DMS114 treated with DMSO at 0.1 percent for 48 hours (cell line): ENCODE results near the gene ANKRD29.
"Not testable (repeated sequence)": the region's sequence is repeated elsewhere in the genome, so short reads cannot be mapped to it uniquely, and the experiment has no call there.

Source experiments
- DNase-seq: peaks from one replicate; lab custom pipeline; 2025; ENCODE audit not compliant: unreplicated experiment; lab: John Stamatoyannopoulos, UW

The ANKRD29 gene

DNA sequence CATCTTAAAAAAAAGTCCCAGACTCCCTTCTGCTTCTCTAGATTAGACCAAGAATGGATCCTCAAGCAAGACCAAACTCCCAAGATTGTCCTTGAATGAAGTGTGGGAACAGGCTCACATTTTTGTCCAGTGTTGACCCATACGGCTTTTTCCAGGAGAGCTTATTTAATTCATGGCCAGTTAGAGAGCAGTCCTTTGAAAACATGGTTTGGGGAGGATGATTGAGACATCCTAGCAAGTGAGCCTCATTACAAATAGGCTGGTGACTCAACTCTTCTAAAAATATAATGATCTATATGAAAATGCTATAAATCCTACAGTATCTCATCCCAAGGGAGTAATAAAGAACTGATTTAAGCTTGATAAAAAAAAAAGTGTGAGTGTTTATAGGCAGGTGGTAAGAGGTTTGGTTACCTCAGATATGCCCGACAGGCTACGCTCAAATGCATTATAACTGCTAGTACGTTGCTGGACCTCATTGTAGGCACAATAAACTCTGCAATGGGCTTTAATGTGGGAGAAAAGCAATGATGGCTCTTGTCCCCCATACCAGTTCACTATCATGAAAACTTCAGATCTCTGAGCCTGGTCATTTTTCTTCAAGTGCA lies 17.0 kb downstream of the ANKRD29 start:
- no peak for DNase-seq

DNA sequence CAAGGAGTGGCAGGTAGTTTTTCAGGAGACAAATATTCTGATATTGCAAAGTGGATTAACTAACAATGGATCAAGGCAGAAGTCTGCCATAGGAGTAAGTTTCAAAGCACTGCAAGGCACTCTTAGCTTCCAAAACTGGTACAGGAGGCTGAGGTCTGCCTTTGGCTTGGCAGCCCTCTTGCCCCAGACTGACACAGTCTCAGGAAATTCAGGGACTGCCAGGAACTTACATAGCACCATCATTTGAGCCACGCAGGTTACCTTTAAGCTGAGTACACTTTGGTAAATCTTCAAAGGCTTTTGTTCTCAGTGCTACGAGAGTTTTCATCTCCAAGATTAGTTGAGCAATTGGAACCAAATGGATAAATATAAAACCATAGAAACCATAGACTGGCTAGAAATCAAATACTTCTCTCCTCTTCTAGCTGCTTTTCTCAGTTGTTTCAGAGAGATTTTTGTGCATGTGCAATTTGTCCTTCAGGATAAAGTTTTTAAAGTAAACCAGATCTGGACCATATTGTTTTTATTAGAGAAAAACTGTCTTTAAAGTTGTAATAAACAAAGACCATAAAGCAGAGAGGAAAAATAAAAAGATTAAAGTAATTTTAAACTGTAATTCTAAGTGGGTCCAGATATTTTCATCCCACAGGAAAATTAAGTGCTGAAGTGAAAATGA lies 18.8 kb downstream of the ANKRD29 start:
- DNase-seq = no peak

DNA sequence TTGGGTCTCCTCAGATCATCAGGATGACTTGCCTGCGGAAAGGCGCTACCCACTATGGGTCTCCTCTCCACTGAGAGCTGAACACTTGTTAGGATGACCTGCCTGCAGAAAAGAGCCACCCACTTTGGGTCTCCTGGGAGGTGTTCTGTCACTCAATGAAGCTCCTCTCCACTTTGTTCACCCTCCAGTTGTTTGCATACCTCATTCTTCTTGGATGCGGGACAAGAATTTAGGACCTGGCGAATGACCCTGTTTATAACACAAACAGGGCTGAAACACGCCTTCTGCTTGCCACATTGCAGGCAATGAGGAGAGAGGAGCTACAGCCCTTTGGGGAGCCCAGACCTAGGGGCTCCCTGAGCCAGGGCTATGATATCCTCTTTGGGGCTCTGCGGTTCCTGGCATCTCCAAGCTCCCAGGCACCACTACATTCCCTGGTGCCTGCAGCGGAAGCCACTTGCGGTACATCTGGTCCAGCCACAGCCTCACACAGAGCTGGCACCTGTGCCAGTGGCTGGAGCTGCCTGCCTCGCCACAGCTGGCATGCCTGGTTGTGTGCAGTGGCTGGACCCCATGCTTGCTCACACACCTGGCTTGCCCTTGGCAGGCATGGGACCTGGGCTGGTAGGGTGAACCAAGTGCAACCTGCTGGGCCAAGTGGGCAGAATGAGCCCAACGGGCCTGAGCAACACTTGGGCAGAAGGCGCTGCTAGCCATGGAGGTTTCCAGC lies 20.6 kb downstream of the ANKRD29 start:
- no peak for DNase-seq

DNA sequence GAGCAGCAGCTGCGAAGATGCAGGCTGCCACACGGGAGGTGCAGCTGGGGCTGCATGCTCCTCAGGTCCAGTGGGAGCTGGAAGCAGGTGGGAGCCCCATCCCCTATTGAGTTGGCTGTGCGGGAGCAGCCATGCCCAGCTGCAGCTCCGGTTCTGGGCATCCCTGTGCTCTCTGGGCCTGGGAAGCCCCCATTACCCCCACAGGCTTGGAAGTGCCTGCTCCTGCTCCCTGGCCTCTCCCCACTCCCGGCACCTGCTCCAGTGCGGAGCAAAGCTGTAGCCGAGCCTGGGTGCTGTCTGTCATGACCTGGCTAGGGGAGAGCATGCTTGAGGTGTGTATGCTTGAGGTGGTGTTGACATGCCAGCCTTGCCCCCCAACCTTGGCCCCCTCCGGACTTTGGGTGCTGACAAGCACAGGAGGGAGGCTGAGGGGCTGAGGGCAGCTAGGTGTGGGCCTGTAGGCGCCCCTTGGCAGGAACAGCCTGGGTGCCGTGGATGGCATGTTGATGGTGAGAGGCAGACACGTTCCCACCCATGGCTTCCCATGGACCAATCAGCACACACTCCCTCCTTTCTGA lies 21.5 kb downstream of the ANKRD29 start:
- no peak for DNase-seq

DNA sequence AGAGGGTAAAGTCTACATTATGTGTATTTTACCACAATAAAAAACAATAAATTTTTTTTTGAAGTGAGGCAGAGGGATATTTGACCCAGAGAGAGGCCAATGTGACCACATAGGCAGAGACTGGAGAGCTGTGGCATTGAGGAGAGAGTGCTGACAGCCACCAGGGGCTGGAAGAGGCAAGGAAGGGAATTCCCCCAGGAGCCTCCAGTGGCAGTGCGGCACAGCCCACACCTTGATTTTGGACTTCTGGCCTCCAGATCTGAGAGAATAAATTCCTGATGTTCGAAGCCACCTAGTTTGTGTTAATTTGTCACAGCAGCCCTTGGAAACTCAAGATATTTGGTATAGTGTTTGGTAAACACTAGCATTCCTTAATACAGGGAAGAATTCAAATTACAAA lies 22.7 kb downstream of the ANKRD29 start:
- DNase-seq = no peak

DNA sequence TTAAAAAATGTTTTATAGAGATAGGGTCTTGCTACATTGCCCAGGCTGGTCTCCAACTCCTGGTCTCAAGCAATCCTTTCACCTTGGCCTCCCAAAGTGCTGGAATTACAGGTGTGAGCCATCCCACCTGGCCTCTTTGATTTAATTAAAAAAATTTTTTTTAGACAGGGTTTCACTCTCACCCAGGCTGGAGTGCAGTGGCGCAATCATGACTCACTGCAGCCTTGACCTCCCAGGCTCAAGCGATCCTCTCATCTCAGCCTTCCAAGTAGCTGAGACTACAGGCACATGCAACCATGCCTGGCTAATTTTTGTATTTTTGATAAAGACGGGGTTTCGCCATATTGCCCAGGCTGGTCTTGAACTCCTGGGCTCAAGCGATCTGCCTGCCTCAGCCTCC lies 26.3 kb downstream of the ANKRD29 start:
- not testable (repeated sequence) for DNase-seq

DNA sequence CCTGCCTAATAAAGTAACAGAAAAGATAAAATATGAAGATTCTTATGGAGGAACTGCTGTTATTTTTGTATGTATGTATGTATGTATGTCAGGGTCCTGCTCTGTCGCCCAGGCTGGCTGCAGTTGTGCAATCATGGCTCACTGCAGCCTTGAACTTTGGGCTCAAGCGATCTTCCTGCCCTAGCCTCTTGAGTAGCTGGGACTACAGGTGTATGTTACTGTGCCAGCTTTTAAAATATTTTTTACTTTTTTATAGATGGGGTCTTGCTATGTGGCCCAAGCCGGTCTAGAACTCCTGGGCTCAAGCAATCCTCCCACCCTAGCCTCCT lies 26.7 kb downstream of the ANKRD29 start:
- DNase-seq = no peak

DNA sequence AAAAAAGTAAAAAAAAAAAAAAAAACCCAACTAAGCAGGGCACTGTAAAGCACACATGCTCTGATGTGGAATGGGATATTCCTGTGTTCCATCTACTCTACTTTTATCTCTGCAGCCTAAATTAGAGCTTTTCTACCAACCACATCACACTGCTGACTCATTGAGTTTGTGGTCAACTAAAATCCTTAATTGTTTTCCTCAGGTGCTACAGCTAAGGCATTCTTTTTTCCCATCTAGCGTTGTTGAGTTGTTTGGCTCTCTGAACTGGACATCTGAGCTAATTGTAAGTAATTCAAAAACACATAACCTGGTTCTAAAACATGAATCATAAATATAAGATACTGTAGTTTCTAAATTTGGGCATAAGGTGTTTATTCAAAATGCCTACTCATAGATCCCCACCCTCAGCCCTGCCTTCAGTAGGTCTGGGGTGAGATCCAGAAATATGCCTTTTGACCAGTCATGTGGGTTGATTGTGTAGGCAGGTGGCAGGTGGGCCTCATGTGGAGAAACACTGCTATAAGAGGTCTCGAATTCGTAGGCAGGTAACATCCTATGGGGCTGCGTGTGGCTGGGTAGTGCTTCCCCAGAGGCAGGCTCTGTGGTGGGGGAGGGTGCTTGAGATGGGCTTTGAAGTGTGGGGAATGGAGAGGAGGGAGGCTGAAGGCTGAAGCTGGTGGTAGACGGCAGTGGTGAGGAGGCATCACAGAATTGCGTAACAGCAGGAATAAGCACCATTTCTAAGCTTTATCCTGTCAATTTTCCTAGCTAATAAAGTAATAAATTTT lies 27.2 kb downstream of the ANKRD29 start:
- no peak for DNase-seq

DNA sequence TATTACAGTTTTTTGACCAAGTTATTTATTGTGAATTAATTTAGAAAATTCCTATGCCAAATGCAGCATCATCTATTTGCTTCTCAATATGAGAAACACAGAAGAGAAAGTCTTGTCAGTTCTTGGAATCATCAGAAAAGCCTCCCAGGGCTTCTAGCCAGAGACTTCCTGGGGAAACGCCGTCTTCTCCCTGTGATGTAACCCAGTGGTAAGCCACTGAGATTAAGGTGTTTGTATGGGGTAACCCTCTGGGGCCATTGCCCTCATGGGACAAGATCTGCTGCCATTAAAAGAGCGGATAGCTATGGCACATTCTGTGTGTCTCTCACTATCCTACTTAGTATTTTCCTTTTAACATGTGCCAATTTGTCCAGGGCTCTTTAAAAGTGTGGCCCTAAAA lies 28.0 kb downstream of the ANKRD29 start:
- DNase-seq = no peak

DNA sequence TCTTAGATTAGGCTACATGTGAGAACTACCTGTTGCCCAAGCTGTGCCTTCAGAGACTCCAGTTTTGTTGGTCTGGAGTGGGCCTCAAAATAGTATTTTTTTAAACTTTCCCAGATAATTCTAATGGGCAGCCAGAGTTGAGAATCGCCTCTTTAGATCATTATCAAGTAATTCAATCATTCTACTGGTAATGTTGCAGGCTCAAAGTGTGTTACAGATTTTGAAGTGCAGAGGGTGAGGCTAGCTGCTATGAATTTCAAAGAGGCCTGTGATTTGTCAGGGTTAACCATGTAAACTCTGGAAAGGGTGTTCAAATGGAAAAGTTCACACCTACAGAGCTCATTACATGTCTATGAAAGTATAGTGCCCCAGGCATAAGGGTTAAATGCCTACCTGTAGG lies 30.1 kb downstream of the ANKRD29 start:
- no peak for DNase-seq

DNA sequence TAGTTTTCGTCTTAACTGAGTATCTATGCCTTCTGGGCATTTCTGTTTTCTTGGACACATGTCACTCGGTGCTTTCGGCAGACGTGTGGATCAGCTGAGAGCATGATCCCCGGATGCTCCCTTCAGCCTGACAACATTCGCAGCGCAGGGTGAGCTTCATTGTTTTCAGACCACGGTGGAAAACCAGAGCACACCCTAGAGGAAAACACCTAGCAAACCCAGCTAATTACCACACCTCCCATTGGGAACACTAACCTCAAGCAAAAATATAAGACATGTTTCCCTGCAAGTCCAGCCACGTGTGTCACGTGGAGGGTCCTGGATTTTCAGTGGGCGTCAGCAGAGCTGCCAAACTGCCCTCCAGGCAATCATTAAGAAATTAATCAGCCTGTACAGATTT lies 31.0 kb downstream of the ANKRD29 start:
- no peak for DNase-seq

DNA sequence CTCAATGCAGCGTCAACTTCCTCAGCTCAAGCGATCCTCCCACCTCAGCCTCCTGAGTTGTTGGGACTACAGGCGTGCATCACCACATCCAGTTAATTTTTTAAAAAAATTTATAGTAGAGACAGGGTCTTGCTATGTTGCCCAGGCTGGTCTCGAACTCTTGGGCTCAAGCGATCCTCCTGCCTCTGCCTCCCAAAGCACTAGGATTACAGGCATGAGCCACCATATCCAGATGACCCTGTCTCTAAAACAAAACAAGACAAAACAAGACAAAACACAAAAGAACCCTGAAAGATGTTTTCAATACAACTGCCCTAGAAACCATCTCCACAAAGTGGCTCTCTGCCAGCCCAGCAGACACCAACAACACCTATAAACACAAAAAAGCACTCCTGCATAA lies 31.4 kb downstream of the ANKRD29 start:
- DNase-seq = no peak

DNA sequence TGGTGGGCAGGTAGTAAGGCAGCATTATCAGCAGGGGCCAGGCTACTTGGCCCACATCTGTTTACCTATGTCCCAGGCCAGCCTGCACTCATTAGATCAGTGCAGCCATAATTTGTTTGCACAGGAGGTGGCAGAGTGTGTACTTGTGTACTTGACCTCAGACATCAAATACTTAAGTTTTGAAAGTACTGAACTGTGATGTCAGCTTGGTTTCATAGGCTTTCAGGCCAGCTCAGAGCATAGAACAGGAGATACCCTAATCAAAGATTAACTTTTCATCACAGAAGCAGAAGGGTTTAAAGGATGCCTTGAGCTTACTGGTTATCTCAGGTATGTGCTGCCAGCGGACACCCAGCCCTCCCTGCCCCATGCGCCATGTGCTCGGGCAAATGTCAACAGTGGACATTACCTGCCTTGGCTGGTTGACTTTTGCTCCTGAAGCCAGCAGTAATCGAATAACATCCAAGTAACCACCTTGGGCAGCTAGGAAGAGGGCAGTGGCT lies 33.2 kb downstream of the ANKRD29 start:
- no peak for DNase-seq

DNA sequence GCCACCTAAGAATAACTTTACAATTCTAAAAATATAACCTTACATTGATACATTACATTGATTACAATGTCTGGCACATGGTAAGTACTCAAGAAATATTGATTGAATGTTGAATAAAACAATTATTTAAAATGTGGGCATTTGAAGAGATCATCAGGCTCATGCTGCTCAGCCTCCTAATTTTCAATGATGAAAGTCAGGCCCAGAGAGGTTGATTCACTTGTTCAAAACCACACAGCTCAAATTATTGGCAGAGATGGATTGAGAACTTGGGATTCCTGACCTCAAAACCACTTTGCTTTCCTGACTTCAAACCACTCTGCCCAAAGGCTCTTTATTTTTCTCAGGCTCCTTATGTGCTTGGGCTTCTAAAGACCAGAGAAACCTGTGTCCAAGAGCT lies 34.7 kb downstream of the ANKRD29 start:
- DNase-seq = no peak

DNA sequence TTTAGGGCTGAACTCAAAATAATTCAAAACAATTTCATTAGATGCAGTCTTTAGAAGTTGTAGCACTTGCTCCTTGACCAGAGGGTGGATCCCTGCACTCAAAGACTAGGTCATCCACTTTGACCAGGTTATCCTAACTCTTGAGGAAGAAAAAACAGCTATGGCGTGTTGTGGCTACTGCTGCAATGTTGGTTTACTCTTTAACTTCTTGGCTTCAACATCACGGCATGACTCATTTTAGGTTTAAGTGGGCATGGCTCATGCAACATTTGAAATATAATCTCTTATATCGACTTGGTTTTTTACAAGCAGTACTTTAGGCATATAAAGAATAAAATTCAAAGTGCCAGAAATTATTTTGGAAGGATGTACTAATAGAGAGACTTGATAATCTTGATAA lies 35.4 kb downstream of the ANKRD29 start:
- DNase-seq = no peak

DNA sequence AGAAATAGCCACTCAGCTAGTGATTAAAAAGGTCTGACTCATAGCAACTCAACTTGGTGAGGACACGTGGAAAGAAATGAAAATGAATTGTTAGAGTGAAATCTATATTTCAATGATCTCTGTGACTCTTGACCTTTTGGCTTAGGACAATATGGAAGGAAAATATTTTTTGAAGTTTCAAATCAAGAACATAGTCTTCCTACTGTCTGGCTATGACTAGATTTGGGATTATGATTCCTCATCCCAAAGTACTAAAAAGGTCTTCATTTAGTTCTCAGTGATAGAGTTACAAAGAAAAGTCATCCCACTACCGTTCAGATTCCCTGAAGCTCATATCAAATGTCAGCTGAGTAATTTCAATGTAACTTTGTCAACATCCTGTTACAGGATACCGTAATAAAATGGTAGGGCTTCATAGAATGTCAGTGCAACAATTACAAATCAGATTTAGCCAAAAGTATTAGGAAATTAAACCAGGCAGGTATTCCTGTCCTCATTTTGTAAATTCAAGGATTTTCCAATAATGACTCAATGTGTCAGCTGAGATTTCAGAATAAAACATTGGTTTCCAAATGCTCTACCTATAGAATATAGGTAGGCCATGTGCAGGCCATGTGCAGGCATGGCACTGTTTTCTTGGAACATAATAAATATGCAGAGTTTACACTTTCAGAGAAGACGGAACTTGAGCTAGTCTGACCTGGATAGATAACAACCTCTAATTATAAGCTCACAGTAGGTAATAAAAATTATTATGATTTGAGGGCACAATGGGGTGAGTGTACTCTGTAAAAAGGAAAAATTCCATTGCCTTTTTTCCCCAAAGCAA lies 36.0 kb downstream of the ANKRD29 start:
- DNase-seq = no peak

DNA sequence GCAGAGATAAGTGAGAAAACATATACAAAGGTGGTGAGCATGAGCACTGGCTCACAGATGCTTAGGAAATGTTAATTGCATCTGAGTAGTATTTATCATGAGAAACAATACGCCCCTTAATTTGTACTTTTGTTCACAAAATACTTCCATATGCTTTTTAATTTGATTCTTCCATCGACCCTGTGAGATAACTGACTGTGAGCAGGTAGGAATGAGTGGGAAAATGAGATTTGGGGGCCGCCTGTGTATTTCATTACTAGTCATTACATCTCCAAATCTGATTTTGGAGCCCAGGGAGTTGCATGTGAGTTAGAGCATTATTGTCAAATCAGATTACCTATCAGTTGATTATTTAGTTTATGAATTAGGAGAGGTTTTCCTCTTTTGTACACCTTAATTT lies 39.7 kb downstream of the ANKRD29 start:
- DNase-seq = no peak

DNA sequence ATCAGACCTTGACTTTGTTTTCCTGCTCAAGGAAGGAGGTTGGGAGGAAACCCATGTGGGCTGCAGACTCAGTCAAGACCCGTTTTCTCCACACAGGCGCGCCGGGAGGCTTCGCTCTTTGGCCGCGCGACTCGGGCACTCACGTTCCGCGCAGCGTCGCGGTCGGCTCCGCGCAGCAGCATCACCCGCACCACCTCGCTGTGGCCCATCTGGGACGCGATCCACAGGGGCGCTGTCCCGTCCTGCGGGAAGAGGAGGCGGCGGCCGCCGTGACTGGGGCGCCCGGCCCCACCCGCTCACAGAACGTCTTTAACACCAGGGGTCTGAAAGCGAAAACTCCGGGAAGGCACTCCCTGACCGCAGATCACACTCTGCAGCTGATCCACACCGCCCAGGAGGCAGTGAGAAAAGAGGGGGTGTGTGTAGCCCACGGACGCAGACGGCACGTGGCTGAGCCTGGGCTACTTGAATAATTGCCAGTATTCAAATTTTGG lies 43.3 kb downstream of the ANKRD29 start:
- DNase-seq = no peak

DNA sequence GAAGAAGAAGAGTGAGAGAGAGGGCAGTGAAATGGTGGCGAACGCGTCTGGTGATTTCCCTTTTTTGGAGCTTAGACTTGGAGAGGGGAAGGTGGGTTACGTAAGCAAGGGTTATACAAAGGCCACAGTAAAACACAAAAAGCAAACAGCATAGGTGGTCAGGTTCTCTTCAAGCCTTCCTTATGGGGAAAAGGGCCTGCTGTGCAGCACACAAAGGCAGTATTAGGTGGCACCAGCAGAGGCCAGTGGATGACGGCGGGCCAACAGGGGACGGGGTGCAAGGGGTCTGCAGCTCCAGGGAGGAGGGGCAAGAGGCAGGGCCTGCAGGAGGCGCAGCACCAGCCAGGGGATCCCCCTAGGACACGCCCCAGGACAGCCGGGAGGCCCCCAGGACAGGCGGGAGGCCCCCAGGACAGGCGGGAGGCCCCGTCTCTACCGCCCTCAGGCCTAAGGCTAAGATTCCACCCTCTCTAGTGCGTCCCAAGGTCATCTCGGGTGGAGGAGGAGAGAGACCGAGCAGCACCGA lies 43.8 kb downstream of the ANKRD29 start:
- no peak for DNase-seq

DNA sequence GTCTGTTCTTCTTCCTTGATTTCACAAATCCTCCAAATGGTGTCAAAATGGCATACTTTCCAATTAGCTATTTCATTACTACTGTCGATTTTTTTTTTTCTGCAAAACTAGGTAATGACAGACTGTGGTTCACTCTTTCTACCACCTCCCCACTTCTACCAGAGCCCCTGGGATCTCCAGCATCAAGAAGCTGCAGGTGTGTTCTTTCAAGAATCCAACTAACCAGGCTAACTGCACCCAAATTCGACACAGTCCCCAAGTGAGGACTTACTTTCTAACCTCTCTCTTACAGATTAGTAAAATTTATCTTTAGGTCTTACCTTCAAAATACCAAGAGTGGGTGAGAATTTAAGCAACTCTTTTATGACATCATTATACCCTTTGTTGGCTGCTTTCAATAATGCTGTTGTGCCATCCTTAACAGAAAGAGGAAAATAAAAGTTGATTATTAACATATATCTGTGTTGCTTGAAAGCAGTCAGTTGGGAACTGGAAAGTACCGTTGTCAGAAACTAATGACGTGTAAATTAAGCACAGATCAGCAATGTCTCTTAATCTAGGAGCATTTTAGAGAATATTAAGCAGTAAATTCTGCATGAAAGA lies 45.2 kb downstream of the ANKRD29 start:
- DNase-seq = no peak
